ENCODE data around the gene CNTN1. TPM values are rescaled to one million over a fixed set of nuclear protein-coding genes. Genes with fewer than 3 reads are reported as not detected.

The CNTN1 gene
- total RNA-seq, 6 experiments from 2014 or later: not detected

DNA sequence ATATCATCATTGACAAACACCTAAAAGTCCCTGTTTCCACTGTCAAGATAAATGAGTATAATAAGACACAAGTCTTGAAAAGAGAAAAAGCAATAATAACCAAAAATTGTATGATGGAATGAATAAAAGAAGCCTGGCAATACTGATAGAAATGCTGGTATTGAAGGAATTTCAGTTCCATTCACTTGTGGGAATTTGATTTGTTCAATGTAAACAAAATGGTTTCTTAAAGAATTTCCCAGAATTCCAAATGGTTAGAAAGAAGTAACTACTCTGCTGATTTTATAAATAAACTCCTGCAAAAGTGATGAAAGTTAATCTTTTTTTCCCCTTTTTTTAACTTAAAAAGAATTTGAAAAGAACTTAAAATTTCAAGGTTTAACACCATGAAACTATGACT lies 366.0 kb downstream of the CNTN1 start:
- DNase-seq: no peak
- Mint-ChIP-seq H3K36me3 (ENCODE audit: low read depth) (no peaks in the 10 kb centered on the region), H3K27ac (no peak overlapping the region), H3K4me3 (no peak overlapping the region), H3K9me3 (peaks cover 28% of the 10 kb centered on the region), H3K27me3 (ENCODE audit: insufficient read depth) (0 out of 2 replicates have a peak, but pooled peaks cover 2% of the 10 kb centered on the region), H3K4me1 (ENCODE audit: low read depth) (no peaks in the 10 kb centered on the region)
- TF ChIP-seq, protein P1, sequence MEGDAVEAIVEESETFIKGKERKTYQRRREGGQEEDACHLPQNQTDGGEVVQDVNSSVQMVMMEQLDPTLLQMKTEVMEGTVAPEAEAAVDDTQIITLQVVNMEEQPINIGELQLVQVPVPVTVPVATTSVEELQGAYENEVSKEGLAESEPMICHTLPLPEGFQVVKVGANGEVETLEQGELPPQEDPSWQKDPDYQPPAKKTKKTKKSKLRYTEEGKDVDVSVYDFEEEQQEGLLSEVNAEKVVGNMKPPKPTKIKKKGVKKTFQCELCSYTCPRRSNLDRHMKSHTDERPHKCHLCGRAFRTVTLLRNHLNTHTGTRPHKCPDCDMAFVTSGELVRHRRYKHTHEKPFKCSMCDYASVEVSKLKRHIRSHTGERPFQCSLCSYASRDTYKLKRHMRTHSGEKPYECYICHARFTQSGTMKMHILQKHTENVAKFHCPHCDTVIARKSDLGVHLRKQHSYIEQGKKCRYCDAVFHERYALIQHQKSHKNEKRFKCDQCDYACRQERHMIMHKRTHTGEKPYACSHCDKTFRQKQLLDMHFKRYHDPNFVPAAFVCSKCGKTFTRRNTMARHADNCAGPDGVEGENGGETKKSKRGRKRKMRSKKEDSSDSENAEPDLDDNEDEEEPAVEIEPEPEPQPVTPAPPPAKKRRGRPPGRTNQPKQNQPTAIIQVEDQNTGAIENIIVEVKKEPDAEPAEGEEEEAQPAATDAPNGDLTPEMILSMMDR (IDR thresholded peaks at IDR 0.05): no peak

DNA sequence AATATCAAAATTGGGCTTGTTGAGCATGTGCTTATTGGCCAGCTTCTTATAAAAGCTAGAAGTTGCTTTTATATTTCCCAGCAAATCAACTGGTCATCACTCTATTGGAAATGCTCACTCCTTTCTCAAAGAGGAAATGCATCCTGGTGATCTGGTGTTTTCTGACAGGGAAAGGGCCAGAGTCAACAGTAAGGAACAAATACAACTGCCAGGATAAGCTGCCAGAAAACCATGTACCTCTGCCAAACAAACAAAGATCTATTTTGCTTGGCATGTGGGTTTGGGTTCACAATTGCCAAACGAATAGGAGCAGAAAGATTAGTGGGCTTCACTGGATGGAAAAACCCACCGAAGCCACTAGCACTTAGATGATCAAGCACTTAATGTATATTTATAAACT lies 369.0 kb downstream of the CNTN1 start:
- Mint-ChIP-seq H3K36me3 (ENCODE audit: low read depth) (no peaks in the 10 kb centered on the region), H3K4me1 (ENCODE audit: low read depth) (no peaks in the 10 kb centered on the region), H3K9me3 (peaks cover 43% of the 10 kb centered on the region), H3K27me3 (ENCODE audit: insufficient read depth) (no peaks in the 10 kb centered on the region; the same call in 1 of the 2 replicates), H3K4me3 (no peak overlapping the region), H3K27ac (no peak overlapping the region)
- TF ChIP-seq, protein P1 (IDR thresholded peaks at IDR 0.05): no peak
- DNase-seq: no peak

DNA sequence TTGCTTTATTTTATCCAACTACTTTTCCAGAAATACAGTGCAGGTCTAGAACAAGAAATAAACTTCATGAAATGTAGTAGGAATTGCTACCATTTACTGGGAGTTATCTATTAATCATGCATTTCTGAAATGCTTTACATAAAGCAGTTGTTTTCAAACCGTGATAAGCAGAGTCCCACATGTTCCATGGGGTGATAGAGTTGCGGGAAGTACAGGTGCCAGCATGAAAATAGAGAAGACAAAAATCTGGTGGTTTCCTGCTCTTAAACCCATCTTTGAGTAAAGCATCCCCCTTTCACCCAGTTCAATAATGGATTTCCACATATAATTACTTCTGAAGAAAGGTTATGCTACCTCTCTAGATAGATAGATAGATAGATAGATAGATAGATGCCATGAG lies 372.2 kb downstream of the CNTN1 start:
- Mint-ChIP-seq H3K36me3 (ENCODE audit: low read depth) (no peaks in the 10 kb centered on the region), H3K4me1 (ENCODE audit: low read depth) (no peaks in the 10 kb centered on the region), H3K27ac (no peak overlapping the region), H3K9me3 (peaks cover 34% of the 10 kb centered on the region), H3K4me3 (no peak overlapping the region), H3K27me3 (ENCODE audit: insufficient read depth) (no peaks in the 10 kb centered on the region; the same call in 1 of the 2 replicates)
- DNase-seq: no peak
- TF ChIP-seq, protein P1 (IDR thresholded peaks at IDR 0.05): no peak

DNA sequence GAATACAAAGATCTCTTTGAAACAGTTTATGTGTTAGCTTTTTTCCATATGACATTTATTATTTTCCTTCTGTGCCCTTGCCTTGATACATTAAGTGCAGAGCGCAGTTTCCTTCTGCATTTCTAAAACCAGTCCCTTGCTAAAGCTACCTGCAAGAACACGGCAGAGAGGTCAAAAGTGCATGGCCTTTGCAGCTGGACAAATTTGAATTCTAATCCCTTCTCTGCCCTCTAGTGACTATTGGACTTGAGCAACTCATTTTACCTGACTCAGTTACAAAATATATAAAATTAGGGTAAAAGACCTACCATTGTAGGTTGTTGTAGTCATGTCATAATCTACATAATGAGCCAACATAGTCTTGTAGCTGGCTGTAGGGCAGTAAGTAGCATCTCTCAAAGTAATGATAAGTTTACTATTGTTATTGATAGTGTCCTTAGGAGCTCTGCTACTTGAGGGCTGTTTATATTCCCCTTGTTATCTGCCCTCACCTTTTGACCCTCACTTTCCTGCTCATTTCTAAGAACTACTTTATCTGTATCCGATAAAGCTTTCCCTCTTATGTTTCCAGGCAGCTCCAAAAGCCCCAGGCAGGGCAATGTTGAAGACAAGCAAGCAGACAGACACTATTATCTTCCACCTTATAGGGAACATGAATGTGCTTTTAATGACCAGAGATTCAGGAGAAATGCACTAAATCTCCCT lies 375.9 kb downstream of the CNTN1 start:
- no peaks in the 10 kb centered on the region for H3K4me1 Mint-ChIP-seq (ENCODE audit: low read depth)
- no peak overlapping the region for H3K27ac Mint-ChIP-seq
- peaks cover 23% of the 10 kb centered on the region for H3K9me3 Mint-ChIP-seq
- TF ChIP-seq, protein P1 (IDR thresholded peaks at IDR 0.05): no peak
- no peak overlapping the region for H3K4me3 Mint-ChIP-seq
- no peaks in the 10 kb centered on the region; the same call in 1 of the 2 replicates for H3K27me3 Mint-ChIP-seq (ENCODE audit: insufficient read depth)
- no peak for DNase-seq
- no peaks in the 10 kb centered on the region for H3K36me3 Mint-ChIP-seq (ENCODE audit: low read depth)

DNA sequence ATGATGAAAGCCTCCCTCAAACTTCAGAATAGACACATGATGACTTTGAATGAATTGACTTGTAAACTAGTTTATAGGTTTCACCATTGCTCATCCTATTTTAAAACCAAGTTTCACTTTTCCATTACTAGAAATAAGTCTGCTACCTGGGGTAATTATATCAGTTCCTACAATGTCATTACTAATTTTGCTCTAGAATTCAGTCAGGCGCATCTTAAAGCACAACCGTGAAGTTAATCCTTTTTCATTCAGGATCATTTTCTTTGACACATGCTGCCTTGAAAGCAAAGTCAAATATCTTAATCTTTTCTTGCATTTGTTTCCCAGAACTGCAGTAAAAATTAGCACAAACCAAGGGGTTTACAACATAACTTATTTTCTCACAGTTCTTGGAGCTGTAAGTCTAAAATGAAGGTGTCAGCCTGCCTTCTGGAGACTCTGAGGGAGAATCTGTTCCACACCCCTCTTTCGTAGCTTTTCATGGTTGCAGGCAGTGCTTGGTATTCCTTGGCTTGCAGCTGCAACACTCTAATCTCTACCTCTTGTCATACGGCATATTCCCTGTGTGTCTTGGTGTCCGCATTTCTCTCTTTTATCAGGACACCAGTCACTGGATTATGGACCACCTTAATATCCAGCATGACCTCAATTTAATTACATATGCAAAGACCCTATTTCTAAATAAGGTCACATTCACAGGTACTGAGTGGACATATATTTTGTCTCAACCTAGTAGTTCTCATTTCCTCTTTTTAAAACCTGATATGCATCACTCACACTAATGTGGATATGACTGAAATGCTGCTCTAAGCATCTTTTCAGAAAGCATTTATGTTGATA lies 381.6 kb downstream of the CNTN1 start:
- TF ChIP-seq, protein P1 (IDR thresholded peaks at IDR 0.05): no peak
- no peak overlapping the region for H3K27ac Mint-ChIP-seq
- peaks cover 27% of the 10 kb centered on the region for H3K9me3 Mint-ChIP-seq
- H3K36me3 Mint-ChIP-seq (ENCODE audit: low read depth): no peaks in the 10 kb centered on the region; the same call in 1 of the 2 replicates
- no peaks in the 10 kb centered on the region; the same call in 1 of the 2 replicates for H3K27me3 Mint-ChIP-seq (ENCODE audit: insufficient read depth)
- H3K4me3 Mint-ChIP-seq: no peak overlapping the region
- no peaks in the 10 kb centered on the region for H3K4me1 Mint-ChIP-seq (ENCODE audit: low read depth)
- DNase-seq: no peak
